ENCODE results near the gene FAM193B.

FAM193B gene

GRCh38 chr5:177554474-177555111 lies at the start of gene FAM193B:
TSS of gene FAM193B (minus strand) at chr5:177554563. CDS start at chr5:177554458, 105 bp downstream.
- peak; percentile 48 for DNase-seq

DNA sequence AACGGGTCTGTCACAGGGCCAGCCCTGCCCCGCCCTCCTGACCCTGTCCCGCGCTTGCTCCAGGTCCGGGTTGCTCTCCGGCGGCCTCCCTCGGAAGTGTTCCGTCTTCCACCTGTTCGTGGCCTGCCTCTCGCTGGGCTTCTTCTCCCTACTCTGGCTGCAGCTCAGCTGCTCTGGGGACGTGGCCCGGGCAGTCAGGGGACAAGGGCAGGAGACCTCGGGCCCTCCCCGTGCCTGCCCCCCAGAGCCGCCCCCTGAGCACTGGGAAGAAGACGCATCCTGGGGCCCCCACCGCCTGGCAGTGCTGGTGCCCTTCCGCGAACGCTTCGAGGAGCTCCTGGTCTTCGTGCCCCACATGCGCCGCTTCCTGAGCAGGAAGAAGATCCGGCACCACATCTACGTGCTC lies 49.8 kb upstream of the FAM193B start:
- DNase-seq: no peak

DNA sequence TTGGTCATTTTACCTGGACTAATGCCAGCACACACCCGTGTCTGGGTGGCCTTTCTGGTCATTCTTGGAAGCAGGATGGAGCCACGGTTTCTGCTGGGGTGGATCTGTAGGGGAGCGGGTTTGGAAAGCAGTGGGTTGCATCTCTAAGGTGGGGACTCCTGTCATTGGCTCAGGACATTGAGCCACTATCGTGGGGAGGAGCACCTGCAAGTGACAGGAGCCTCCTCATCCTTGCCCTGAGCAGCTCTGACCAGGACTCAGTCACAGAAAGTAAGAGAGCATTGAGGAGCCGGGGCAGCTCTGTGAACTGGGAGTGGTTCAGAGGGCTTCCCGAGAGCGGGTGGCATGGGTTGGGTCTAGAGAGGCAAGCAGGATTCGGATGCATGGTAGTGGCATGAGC lies 49.3 kb upstream of the FAM193B start:
- DNase-seq: no peak

DNA sequence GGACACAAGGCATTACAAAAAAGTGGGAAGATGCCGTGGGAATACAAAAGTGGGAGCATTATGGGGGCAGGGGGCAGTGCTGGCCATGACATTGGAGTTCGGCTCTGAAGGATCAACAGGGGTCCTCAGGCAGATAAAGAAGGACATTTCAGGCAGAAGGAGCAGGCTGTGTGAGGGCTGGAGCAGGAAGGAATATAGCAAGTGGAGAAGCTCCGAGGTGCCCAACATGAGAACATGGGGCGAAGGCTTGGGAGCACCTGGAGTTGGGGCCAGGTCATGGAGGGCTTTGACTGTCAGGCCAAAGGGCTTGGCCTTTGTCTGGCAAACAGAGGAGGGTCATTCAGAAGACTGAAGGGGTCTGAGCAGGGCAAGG lies 48.1 kb upstream of the FAM193B start:
- DNase-seq: no peak

GRCh38 chr5:177601577-177602457 lies 47.5 kb upstream of the FAM193B start:
- no peak for DNase-seq

GRCh38 chr5:177601126-177601525 lies 46.8 kb upstream of the FAM193B start:
- DNase-seq: no peak

GRCh38 chr5:177600508-177601018 lies 46.2 kb upstream of the FAM193B start:
- DNase-seq: no peak

DNA sequence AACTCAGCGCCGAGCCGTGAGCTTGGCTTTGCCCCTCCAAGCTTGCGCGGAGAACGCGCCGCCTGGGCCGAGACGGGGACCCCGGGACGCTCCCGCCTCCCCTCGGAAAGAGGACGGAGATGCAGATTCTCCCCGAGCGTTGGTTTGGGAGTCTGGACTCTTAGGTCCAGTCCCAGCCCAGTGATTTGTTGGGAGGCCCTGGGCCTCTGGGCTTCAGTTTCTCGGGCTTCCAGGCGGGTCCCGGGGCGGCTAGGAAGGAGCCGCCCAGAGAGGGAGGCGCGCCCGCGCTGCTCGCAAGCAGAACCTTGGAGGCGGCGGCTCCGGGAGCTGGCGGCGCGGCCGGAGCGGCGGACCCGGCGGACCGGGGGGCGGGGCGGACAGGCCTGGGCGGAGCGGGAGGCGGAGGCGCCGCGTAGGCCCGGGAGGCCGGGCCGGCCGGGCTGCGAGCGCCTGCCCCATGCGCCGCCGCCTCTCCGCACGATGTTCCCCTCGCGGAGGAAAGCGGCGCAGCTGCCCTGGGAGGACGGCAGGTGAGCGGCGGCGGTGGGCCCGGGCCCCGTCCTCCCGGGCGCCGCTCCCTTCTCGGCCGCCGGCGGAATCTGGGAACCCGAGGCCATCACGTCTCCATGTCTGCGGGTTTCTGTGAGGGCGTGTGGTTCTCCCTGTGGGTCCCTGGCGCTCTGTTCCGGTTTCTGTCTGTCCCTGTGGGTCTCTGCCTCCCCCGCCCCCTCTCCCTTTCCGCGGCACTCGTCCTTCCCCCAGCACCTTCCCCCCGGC lies 45.6 kb upstream of the FAM193B start, which contains the start of gene B4GALT7:
TSS of gene B4GALT7 (plus strand) at position 402 of the 777 bp plus-strand sequence. CDS start at position 481, 79 bp downstream.
- peak; percentile 9 for DNase-seq

DNA sequence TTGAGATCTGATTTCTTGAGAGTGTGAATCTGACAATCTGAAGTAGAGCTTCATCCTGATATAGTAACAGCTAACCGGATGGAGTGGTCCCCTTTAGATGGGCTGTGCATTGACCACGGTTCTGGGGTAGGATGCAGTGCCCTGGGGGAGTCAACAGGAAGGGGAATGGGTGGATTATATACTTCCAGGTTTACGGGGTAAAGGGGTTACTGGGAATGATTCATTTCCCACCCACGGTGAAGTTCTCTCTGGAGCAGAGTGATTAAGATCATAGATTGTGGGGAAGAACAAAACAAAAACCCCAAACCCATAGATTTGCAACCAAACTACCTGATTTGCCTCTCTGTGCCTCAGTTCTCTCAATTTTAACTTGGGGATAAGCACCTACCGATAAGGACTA lies 44.1 kb upstream of the FAM193B start:
- no peak for DNase-seq

DNA sequence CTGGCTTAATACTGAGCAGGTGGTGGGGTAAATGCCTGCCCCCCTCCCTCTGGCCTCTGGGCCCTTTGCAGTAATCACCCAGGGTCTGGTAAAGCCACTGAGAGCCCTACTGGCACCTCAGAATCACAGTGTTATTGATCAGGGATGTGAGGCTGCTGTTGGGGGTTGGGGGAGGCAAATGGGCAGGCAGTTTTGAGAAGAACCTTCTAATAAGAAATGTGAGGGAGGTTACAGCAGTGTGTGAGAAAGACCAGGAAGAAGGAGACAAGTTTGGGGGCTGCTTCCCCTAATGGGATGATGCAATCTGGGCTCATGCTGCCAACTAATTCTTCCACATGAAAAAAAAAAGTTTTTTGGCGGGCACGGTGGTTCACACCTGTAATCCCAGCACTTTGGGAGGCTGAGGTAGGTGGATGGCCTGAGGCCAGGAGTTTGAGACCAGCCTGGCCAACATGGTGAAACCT lies 42.4 kb upstream of the FAM193B start:
- no peak for DNase-seq

DNA sequence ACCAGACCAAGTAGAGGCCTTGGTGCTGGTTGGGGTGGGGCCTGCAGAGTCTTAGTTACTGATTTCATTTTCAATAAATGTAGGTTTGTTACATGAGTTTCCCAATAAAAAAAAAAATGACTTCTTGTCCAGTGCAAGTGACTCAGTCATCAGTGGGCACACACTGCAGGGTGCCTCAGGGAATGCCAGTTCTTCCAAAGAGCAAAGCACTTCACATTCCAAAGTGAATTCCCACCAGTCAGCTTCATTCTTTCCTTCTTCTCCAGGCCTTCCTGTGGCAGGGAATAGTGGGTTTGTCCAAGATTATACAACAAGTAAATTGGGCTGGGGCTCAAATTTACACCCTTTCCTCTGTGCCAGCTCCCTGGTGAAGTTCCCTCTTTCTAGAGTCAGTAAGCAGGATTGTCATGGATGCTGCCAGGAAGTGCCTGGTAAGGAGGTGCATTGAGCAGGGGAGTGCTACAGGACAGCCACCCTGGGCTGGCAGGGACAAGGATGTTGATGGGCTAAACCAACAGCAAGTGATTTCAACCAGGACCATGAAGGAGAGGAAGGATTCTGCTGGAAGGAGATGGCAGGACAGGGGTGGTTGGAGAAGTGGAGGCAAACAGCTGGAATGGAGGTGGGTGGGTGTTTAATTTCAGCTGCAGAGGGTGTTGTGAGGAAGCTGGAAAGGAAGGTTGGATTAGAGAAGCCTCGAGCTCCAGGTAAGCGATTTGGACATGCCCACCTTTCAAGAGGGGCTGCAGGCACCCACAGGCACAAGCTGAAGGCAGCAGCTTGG lies 41.8 kb upstream of the FAM193B start:
- DNase-seq: no peak

DNA sequence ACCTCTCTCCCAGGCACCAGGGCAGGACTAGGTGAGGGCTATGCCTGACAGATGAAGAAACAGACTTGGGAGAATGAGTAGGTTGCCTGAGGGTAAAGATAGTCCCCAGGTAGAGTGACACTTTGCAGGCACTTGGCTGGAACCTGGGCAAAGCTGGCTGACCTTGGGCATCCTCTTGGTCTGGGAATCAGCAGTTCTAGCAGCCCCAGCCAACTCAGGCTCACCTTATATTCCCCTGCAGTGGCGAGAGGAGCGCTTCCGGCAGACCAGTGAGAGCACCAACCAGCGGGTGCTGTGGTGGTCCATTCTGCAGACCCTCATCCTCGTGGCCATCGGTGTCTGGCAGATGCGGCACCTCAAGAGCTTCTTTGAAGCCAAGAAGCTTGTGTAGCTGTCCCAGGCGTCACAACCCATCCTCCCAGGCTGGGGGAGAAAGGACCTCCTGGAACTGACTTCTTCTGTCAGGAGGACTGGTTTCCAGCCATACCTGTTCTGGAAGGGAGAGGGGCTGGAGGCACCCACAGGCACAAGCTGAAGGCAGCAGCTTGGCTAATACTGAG lies 40.7 kb upstream of the FAM193B start:
- DNase-seq: no peak

DNA sequence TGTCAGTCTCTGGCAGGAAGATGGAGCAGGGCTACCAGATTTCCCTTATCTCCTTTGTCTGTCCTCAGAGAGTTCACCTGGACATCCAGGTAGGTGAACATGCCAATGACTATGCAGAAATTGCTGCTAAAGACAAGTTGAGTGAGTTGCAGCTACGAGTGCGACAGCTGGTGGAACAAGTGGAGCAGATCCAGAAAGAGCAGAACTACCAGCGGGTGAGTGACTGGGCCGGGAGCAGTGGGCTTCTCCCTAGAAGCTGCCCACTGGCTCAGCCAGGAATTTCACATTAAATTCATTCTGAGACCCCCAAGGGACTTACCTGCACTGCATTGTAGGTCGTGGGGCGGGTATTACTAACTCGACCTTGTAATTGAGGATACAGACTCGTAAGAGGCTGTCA lies 39.7 kb upstream of the FAM193B start:
- DNase-seq: no peak

- no peak for DNase-seq
These were observed 39.1 kb upstream of the FAM193B start for GRCh38 chr5:177593511-177593910.

DNA sequence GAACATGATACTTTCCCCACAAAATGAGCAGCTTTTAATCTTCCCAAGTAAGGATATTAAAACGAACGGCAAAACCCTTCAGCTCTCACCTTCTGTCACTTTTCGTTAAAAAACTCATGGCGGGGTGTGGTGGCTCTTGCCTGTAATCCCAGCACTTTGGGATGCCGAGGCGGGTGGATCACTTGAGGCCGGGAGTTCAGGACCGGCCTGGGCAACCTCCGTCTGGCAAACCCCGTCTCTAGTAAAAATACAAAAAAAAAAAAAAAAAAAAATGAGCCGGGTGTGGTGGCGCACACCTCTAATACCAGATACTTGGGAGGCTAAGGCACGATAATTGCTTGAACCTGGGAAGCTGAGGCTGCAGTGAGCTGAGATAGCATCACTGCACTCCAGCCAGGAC lies 38.5 kb upstream of the FAM193B start:
- no peak for DNase-seq

DNA sequence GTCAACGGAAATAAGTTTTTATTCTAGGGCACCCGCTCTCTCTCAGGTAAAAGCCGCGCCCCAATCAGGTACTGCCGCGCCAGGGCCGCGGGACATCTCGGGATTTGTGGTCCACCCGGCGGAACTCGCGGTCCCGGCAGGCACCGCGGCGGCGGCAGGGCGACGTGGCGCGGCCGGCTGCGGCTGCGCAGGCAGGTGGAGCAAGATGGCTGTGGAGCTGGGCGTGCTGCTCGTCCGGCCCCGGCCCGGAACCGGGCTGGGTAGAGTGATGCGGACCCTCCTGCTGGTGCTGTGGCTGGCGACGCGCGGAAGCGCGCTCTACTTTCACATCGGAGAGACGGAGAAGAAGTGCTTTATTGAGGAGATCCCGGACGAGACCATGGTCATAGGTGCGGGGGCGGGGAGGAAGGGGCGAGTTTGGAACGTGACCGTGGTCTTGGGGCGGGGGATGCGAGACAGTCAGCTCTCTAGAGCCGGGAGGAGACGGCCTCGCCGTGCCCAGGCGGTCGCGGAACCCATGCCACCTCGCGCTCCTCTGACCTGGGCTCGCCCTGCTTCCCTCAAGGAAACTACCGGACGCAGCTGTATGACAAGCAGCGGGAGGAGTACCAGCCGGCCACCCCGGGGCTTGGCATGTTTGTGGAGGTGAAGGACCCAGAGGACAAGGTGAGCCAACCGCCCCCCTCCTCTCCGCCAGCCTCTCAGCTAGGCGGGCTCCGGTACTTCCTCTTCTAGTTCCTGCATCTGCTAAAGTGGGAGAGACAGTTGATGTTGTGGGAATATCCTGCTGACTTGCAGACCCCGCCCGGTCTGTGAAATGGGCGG lies 37.9 kb upstream of the FAM193B start, which contains the start of gene TMED9:
TSS of gene TMED9 (plus strand) at position 194 of the 825 bp plus-strand sequence. CDS start at position 206, 12 bp downstream.
- DNase-seq: peak; percentile 52

GRCh38 chr5:177591690-177592009 lies 37.3 kb upstream of the FAM193B start:
- DNase-seq: no peak

DNA sequence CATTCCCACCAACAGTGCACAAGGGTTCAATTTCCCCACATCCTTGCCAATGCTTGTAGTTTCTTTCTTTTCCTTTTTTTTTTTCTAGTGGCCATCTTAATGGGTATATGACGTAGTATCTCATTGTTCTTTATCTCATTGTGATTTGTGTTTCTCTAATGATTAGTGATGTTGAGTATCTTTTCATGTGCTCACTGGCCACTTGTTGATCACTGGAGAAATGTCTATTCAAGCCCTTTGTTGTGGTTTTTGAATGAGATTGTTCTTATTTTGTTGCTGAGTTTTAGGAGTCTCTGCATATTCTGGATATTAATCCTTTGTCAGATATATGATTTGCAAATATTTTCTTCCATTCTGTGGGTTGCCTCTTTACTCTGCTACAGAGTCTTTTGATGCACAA lies 36.0 kb upstream of the FAM193B start:
- no peak for DNase-seq

DNA sequence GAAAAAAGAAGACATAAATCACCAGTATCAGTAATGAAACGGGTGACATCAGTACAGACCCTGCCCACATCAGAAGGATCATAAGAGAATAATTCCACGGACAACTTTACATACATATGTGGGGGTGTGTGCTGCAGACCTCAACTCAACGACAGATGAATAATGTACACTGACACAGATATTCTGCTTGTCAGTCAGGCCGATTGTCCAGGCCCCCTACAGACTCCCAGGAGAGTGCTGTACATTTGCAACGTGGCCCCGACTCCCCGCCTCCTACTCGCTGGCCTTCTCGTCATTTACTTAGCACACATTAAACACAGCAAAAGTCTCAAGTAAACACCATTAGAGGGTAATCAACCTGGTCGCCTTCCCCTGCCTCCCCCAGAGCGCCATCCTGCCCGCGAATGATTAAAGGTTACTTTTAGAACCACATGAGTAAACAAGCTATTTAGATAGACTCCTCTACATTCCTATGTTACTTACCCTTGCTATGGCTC lies 34.1 kb upstream of the FAM193B start:
- DNase-seq: no peak

- DNase-seq: no peak
These were observed 24.0 kb upstream of the FAM193B start for GRCh38 chr5:177578316-177578715.

DNA sequence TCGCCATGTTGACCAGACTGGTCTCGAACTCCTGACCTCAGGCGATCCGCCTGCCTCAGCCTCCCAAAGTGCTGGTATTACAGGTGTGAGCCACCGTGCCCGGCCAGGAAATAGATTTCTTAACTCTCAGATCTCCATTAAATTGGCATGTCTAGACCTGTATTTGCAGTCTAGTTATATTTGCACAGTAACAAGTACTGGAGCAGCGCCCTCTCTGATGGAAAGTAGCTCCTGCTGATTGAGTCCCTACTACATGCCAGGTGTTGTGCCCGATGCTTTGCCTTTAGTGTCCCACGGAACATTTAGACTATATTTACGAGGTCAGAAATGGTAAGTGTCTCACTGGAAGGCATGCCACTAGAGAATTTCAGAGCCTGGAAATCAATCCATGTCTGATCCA lies 21.8 kb upstream of the FAM193B start:
- DNase-seq: no peak

All from DMS79 (cell line).